HG03439 (cell line): ENCODE data around the gene NTRK2.

ENCODE experiments used
- ATAC-seq: cut with Tn5 transposase; IDR thresholded peaks from one replicate; pipeline ENCODE4 v1.9.1; 2021; ENCODE audit warnings: mild to moderate bottlenecking, moderate library complexity; ENCODE audit not compliant: unreplicated experiment

Gene NTRK2

DNA sequence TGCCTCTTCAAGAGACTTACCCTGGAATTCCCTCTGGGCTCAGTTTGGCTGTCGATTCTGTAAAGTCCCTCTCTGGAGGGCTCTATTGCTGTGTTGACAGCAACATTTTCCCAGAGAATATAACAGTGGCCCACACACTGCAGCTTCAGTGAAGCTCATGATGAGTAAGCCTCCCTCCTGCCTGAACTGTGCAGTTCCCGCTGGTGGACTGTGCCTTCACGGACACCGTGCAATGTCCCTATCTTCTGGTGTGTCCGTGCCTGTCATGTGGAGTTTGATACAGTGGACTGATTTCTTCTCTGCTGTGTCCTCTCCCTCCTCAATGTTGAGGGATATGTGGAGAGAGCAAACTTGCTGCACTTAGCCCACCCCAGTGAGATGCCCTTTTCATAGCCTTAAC is 109.0 kb downstream of the NTRK2 start:
- no peak for ATAC-seq

DNA sequence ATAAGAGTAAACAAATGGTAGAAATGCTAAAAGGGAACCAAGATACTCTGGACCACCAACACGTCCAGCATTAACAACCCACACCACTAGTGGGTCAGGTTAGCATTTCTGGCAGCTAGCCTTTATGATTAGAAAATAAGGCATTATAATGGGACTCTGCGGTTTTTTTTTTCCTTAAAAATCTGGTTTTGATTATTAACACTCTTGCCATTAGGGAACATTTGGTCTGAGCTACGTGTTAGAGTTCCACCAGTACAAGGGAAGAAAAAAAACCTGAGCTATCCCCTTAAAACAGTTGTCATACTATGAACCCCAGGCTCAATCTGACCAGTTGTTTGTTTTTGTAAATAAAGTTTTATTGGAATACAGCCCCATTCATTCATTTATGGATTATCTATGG is 110.4 kb downstream of the NTRK2 start:
- no peak for ATAC-seq

DNA sequence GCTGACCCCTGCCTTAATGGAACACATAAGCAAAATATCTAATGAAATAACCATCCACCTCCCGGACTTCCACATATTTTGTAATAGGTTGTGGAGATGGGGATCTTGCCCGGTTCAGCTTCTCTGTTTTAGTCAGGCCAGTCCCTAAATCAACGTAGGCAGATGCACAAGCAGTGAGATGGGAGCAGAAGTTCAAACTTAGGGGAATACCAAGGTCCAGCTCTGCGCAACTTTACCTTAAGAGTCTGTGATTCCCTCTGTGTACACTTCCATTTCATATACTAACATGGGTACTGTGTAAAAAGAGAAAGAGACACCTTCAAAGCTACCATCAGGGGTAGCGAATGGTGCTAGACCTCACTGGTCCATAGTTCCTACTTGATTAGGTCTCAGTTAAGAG is 110.9 kb downstream of the NTRK2 start:
- ATAC-seq: no peak

DNA sequence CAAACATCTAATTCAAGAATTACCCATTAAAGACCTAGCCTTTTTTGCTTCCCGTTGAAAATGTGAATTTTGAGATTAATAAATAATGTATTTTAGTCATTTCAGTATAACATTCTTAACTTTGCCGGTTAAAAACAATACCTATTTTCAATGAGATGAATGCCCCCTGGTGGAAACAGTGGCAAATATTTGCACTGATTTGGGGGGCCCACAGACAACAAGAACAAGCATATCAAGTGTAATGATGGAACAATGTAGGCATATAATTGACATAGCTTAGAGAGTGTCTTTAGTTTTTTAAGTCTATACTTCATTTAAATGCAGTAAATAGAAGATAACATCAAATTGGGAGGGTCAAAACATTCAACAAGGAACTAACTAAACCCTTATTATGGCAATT is 111.9 kb downstream of the NTRK2 start:
- ATAC-seq: no peak

DNA sequence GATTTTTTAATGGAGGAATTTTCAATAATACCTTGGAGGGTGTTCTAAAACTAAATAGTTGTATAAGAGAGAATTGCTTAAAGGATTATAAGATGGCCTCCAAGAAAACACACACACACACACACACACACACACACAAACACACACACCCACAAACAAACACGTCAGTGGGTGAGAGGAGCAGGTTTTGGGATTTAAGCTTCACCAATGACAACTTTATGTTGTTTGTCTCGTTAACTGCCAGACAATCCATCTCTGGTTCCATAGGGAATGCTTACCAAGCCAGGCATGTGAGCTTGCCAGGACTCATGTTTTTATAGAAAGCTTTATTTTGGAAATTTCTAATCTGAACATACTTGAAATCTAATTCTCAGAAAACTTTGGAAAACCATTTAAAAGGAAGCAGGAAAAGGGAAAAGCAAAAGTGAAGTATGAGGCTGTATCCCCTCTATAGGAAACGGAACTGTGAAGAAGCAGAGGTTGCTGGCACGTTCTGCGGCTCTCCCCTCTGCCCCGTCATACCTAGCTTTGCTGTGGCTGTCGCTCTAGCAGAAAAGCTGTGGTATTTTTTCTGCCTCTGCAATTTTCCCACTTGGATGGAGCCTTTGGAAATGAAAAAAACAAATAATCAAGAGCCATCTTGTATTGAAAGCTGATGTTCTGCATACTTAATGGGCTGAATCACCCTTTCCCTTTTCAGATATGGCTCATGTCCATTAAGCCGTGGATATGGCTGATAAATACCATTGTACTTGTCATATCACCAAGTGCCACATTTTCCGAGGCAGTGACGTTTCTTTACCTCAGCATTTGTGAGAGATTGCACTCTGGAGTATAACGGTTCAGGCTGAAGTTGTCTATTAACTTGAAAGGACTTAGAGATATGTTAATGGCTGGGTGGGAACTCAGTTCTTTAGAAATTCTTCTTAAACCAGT is 112.7 kb downstream of the NTRK2 start:
- no peak for ATAC-seq

DNA sequence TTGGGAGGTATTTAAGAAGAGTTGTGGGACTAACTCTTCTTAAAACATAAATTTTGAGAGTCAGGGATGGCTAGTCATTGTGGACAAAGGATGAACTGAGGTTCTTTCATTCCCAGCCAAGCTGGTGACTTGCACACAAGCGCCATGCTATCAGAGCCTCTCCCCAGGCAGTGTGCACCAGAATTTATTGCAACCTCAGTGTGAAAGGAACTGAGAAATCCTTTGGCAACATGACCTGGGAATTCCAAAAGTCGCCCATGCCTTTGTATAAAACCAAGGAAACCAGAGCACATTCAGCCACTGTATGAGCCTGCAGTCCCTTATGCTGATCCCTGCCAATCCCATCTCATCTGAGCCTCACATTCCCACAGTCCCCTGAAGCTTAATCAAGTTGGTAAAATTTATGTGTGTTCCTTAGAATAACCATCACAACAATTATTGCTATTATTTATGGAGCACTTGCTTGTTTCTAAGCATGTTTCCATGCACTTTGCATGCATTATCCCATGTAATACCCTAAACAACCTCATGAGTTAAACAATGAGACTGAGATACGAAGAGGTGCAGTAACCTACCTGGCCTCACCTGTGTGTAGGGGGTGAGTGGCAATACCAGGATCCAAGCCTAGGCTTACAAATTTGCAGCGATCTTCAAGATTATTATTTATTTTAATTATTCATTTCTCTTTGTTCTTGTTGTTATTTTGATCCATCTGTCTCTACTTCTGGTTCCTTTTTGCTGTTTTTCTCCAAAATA is 116.4 kb downstream of the NTRK2 start:
- no peak for ATAC-seq

DNA sequence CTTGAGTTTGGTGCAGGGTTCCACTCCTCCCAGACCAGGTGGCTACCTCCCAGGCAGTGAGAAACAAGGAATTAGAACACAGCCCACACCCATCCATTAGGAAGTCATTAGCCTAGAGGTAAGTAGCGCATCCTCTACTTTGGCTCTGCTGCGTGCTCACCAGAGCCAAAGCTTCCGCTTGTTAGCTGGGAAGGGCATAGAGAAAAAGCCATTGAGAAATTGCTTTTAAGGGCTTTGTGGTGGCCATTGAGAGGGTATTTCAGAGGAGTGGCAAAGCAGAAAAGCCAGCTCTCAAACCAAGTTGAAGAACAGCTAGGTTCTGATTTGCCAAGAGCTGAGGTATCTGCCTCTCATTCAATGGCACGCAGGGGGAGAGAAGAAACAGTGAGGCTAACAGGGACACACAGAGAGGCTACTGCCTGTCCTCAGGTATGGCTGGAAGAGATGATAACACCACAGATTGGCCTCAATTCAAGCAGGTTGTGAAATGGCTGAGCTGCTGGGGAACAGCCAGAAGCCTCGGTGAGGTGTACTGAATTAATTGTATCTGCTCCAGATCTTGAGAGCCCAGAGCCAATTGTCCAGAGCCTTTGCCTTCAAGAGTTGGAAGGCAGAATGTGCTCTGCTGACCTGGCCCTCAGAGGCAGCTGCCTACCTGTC is 119.4 kb downstream of the NTRK2 start:
- no peak for ATAC-seq

DNA sequence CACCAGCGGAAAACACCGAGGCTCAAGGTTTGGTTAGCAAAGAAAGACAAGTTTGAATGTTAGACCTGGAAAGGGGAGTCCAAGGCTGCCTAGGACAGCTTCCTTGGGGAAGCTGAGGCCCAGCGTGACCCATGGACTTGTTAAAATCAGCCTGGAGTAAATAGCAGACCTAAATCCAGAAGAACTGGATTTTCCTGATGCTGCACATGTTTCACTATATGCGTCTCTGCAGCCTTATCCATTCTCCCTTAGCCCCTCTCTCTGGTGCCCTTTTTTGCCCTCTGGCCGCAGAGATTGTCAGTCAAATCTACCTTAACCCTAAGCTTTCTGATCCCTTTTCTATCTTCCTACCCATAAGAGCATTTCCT is 119.9 kb downstream of the NTRK2 start:
- no peak for ATAC-seq

DNA sequence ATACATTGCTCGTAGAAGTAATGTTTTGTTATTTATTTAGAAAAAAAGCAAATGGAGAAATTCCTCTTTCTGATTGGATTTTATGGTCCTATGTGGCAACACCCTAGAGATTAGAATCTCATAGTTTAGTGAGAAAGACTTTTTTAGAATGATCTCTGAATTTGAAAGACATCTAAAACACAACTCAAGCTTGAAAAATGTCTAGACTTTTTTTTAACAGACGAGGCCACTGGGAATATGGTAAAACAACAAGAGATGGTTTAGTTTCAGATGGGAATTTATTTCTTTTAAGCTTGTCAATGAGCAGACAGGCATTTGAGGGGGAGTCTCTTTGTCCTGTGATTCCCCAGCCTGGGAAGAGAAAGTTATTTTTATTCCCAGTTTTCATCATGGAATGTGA is 122.1 kb downstream of the NTRK2 start:
- no peak for ATAC-seq

DNA sequence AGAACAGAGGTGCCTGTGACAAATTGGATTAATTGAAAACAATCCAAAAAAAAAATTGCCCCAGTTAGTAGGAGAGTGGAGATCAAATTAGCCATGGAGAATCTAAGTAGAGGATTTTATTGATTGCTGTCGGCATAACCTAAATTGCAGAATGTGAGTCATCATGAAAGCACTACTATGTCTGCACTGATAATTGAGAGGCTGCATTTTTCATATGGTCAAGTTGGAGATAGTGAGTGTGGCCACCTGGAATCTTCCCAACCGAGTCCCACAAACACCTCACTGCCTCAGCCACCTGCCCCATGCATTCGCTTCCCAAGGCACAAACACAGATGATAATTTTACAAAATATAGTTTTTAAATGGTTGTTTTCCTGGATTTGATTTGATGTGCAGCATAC is 123.7 kb downstream of the NTRK2 start:
- ATAC-seq: no peak

DNA sequence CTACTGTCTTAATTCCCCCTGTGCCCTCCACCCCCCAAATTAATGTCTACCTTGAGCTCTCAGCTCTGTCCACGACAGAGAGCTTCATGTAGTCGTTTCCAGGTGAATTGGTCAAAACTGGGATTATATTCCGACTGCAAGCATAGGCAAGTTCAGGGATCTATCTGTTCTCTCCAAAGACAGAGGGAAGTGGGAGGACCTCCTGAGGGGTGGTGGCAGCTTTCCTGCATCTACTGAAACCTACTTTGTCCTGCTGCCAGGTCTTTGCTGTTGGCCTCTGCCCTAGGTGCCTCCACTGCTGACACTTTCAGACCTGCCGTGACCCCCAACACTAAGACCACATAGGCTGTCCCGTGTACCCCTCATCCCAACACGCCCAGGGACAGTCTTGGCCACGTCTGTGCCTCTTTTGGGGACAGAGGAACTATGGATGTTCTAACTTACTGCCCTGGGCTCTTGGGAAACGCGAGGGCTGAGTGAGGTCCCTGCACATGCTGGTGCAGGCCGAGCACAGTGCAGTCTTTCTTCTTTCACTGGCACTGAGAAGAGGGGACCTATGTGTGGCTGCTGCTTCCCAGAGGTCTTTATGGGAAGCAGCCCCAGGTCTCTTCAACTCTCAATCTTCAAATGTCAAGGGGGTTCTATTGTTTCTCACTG is 125.6 kb downstream of the NTRK2 start:
- no peak for ATAC-seq

DNA sequence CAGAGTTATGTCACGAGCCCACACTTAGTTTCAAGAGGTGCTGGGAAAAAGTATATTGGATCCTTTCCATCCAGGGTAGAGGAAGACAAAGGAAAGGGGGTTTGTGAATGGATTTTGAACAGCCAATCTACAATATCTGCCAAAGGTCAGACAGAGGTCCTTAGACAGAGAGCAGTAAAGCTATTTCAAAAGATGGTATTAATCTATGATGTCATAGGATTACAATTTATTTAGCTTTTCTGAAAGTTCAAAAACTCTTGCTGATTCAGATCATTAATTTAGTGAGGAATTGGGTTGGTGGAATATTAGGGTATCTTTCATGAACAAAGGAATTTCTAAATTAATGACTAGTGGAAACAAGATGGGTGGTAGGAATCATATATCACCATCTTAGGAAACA is 126.9 kb downstream of the NTRK2 start:
- ATAC-seq: no peak

DNA sequence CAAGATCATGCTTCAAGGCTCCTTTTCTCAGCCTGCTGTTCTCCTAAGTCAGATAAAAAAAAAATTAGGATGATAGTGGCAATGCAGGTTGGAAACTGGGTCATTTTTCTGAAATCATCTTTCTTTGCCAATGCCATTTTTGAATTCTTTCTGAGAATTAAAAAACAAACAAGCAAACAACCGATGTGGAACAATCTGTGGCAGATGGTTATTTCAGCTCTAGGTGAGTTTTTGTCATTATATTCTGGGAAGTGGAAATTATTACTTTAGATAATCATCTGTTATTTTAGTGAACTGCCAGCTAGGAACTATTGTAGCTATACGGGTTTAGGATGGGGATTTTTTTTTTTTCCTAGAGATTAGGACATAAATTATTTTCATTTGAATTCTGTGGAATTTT is 129.7 kb downstream of the NTRK2 start:
- no peak for ATAC-seq

DNA sequence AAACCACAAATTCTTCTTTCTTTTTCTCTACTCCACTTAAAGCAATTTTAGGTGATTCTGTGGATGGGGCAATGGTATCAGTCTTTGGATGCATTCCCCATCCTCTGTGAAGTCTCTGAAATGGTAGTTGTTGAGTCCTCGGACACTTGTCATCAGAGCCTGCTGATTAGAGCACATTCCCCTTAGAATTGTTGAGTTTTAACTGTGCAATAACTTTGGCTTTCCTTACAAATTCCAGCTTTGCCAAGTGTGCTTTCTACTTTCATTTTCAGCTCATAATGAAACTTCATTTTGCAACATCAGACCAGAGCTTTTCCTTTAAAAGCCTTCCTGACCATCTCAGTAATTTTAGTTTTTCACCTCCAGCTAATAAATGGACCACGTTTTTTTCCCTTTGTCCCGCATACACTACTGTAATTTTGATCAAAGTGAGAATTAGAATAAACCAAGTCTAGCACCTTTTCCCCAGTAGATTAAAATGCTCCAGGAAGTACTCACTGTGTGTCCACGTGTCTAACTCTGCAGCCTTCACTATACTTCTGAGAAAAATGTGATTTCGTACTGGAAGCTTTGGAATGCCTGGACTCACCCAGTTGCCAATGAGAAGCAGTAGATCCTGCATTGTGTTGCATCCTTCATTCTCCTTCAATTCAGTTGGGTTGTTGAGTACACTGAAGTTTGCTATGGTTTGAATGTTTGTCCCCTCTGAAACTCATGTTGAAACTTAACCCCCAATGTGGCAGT is 135.6 kb downstream of the NTRK2 start:
- no peak for ATAC-seq

DNA sequence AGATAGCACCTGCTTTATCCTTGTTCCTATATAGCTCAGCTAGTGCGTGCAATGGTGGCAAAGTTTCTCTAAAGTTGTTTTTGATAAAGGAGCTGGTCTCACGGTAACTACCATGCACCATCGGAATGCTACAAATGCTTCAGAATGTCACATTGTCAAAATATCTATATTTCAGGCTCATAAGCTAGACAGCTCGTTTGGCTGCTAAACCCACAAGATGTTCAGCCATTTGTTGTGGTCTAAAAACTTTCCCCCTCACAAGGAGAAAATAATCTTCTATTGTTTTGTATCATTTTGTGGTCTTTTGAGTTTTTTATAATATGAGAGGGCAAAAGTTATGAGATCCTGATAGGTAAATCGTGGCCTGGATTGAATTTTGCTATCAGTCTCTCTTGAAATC is 137.9 kb downstream of the NTRK2 start:
- ATAC-seq: no peak

DNA sequence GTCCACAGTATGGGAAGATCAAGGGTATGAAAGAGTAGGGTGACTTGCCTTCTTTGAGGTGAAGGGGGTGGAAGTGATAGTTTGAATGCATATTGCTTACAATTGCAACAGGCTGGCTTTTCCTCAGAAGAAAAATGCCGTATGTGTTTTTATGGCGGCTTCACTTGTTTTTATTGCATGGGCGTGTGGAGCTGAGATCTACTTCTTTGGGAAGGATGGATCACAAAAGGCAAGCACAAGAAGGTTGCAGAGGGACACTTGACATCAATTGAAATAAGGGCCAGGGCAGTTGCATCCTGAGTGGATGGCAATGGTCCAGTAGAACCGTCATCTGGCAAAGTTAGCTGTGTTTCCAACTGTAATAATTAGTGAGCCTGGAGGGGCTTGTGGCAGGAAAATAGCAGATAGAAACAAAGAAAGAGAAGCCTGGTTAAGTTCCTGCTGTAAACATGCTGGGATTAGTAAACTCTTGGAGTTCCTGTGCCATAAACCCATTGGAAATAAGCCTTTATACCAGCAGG is 138.4 kb downstream of the NTRK2 start:
- no peak for ATAC-seq

DNA sequence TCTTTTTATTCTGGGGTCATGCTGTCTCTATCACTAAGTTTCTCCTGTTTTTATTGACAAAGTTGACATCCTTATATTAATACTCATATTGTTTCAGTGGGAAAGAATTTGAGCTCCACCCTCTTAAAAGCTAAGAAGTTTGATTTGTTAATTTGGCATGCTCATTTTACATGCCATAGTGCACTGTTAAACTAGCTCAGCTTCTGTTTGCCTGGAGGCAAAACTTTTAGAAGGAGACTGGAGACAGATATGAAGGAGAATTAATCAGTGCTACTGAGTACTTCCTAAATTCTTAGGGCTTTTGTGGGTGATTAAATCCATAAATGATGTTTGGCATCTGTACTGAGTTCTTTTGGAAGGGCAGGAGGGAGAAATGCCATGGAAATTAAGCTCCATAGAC is 138.9 kb downstream of the NTRK2 start:
- no peak for ATAC-seq

DNA sequence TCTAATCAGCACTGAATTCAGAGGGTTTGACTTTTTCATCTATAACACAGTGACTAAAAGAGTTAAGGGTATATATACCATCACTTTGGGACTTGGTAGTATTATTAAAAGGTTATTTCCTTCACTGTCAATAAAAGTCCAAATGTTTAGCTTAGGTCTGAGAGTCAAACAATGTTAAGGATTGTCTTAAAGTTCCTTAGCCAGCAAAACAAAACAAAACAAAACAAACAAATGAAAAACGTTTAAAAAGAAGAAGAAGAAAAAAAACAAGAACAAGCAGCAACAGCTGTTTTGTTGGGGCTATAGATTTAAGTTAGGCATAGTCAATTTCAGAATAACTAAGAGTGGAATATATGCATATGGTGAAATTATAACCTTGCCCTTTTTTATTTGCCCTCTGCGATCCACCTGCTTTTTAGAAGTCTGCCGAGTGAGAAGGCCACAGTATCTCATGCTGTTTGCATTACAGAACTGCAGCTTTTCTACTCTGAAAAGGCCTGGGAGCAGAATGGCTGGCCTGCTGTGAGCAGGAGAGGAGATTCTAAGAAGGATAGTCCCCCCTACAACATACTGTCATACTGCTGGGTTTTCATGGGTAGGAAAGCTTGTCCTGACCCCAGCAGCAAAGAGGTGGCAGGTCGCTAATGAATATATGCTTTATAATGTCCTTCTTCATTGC is 141.7 kb downstream of the NTRK2 start:
- ATAC-seq: no peak

DNA sequence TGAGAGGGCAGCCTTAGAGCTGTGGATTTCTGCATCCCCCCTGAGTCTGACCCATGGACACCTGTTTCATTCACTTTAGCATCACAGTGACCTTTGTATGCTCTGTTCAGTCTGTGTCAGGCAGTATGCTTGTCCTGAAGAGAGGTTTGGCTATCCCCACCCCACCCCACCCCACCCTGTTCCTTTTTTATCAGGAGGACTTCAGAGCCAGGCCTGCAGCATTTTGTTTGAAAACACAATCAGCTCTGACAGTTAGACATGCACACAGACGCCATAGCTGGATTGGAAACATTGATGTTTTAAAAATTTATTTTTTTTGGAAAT is 142.2 kb downstream of the NTRK2 start:
- no peak for ATAC-seq

DNA sequence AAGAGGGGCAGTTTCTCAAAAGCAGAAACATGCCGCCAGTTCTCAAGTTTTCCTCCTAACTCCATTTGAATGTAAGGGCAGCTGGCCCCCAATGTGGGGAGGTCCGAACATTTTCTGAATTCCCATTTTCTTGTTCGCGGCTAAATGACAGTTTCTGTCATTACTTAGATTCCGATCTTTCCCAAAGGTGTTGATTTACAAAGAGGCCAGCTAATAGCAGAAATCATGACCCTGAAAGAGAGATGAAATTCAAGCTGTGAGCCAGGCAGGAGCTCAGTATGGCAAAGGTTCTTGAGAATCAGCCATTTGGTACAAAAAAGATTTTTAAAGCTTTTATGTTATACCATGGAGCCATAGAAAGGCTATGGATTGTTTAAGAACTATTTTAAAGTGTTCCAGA is 142.8 kb downstream of the NTRK2 start:
- ATAC-seq: no peak
